Activated CD8-positive, alpha-beta memory T cell treated with anti-CD3 and anti-CD28 coated beads for 4 hours (primary cell): Measurements from ENCODE around the gene MKRN2.

Experiments used
- DNase-seq, 2 donors: peaks; one replicate each; pipeline ENCODE4 v3.0.0-alpha.2; 2020; ENCODE audit warnings: low read depth in 2 of 2

Gene MKRN2

DNA sequence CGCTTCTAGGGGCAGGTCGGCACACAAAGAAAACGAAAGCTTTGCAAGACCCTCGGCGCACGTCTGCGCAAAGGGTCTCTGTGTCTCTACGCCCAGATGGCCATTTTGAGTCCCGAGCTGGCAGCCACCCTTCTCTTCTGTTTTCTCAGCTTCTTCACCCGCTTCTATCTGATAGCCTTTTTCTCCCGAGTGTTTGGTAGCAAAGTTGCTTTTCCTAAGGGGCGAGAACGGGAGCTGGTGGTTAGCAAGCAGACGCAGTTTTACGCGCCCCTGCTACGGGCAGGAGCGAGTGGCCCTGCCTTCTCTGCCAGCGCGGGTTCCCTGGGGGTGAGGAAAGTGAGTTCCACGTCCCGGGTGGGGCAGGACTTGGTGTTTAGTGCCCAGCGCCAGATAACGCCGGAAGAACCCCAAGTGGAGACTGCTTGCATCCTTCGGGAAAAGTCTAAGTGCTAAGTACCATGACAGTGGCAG is 2.9 kb upstream of the MKRN2 start:
- DNase-seq = no peak

DNA sequence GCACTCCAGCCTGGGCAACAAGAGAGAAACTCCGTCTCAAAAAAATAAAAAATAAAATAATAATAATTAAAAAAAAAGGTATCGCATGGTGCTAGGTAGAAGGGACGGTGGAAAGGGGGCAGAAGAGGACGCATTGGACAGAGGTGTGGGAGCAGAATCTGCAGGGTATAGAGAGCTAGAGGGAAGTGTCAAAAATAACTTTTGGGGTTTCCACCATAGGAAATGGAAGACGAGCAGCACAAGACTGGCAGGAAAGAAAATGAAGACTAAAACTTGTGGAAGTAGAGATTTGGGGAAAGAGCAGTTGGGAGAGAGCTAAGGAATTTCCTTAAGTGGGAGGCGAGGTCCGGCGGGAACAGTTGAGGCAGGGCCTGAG is 585 bp upstream of the MKRN2 start:
- DNase-seq = no peak

DNA sequence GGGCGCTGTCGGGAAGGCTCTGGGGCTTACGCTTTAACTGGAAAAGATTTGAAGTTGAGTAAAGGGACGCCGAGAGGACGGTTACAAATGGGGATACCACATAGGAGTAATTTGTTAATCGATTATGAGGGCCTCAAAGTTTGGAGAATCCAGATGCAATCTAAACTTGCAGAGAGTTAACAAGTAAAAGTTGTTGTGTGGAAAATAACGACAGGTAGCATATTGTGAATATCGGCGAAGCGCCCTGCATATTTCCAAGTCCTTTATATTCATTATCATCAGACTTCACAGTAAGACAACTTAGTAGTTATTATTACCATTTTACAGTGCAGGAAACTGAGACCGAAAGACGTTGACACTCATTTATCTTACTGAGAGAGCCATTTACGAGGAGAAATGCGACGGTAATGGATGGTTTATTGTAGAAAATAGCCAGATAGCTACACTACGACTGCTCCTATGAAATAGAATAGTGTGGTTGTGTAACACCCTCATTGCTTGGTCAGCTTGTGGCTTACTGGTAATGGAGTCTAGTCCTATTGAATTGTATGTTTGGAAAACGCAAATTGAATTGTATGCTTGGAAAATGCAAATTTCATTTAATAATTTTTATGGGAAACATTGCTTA is 700 bp downstream of the MKRN2 start:
- DNase-seq = no peak

DNA sequence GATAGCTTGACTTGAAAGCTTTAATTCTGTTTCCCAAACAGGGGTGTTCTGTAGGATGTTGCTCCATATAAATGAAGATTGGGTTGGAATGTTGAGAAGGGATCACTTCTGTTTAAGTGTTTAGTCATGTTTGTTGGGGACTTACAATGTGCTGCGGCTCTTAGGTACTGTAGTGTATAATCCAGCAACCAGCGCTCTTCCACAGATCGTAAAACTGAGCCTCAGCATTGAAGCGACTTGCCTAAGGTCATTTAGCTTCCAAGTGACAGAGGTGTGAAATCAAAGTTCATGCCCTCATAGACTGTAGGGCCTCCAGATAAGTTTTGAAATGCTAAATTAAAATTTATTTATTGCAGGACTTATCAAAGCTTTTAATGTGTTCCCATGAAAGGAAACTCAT is 1.8 kb downstream of the MKRN2 start:
- no peak for DNase-seq

DNA sequence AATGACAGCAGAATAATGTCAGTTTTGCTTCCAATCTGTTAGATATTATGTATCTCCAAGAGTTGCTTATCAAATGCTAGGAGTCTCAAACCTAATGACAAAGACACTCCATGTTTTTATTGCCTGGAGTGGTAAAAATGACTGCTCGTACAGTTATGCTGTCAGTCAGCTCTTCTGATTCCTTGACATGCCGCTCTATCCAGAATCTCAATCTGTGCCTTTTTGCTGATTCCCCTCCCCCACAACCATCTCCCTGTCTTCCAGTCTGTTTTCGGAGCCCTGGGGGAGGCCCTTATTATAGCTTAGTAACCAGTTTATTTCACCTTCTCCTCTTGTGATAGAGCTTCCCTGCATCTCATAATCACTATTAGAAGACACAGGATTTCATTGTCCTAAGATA is 2.6 kb downstream of the MKRN2 start:
- DNase-seq = no peak

DNA sequence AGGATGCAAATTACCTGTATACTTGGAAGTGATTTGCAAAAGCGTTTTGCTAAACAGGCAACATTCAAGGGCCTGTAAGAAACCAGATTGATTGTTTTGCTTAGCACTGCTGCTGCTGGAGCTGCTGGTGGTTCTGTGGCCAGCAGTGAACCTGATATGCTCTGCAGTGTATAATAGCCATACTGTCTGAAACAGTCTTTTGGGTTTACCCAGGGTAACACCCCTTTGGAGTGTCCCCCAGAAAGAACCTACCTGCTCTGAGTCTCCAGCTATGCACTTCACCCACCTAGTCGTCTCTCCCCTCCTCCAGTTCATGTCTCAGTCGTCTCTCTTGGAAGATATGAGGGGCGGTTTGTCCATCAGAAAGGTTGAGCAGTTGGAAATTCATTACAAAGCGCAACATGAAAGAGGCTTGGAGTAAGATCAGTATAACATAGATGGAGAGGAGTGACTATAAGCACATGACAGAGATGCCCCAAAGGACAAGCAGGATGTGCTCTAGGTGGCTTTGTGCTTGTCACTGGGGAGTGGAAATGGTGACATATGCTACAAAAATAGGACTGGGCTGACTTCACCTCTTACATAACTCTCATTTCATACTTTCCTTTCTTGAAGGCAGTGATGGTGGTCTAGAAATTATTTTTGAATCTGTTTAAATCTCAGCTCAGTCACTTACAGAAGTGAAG is 3.8 kb downstream of the MKRN2 start:
- DNase-seq = no peak

DNA sequence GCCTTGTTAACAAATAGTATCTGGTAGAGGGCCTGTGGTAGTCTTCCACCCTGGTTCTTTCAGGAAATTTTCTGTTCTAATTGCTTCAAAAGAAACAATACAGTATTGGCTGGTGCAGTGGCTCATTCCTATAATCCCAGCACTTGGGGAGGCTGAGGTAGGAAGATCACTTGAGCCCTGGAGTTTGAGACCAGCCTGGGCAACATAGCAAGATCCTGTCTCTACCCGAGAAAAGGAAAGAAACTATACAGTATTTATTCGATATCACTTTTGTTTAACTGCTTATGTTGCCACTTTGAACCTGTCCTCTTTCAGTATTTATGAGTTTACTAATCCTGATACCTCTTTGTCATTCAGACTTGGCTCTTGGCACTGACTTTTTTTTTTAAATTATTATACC is 4.5 kb downstream of the MKRN2 start:
- no peak for DNase-seq

DNA sequence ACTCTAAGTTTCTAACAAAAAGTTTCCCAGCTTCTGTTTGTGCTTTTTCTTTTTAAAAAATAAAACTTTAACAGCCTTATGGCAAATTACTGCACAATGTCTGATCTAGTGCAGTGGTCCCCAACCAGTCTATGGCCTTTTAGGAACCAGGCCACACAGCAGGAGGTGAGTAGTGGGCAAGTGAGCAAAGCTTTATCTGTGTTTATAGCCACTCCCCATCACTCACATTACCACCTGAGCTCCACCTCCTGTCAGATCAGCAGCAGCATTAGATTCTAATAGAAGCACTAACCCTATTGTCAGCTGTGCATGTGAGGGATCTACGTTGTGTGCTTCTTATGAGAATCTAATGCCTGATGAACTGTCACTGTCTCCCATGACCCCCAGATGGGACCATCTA is 5.6 kb downstream of the MKRN2 start:
- no peak for DNase-seq

DNA sequence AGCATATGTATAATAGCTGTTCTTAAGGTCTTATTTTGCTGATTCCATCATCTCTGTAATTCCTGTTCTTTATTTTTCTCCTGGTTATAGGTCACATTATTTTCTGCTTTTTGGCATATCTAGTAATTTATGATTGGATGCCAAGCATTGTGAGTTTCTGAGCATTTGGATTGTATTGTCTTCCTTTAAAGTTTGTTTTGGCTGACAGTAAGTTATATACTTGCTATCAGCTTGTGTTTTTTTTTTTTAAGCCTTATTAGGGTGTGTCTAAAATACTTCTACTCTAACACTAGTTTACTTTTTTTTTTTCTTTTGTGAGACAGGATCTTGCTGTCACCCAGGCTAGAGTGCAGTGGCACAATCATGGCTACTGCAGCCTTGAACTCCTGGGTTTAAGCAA is 10.1 kb downstream of the MKRN2 start:
- DNase-seq = no peak

DNA sequence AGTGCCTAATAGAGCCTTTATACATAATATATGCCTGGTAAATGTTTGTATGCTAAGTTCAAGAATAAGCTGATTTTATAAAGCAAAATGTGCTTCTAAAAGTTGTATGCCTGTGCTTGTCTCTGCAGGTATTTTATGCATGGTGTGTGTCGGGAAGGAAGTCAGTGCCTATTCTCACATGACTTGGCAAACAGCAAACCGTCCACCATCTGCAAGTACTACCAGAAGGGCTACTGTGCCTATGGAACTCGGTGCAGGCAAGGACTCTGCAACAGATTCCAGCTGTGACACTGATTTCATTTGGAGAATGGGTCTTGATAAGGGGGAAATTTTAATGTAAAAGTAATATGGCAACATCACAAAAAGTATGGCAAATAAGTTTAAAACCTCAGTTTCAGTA is 11.9 kb downstream of the MKRN2 start:
- no peak for DNase-seq

DNA sequence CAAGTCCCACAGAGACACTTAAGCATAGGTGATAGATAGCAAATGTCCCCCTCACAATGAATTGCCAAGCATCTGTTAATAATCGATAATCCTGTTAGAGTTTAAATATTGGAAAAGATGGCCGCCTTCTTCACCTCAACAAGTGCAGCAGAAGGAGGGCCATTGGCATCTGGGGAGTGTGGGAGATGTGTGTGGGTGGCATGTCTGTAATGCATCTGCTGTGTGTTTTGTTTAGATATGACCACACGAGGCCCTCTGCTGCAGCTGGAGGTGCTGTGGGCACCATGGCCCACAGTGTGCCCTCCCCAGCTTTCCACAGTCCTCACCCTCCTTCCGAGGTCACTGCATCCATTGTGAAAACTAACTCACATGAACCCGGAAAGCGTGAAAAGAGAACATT is 12.9 kb downstream of the MKRN2 start:
- DNase-seq = no peak

DNA sequence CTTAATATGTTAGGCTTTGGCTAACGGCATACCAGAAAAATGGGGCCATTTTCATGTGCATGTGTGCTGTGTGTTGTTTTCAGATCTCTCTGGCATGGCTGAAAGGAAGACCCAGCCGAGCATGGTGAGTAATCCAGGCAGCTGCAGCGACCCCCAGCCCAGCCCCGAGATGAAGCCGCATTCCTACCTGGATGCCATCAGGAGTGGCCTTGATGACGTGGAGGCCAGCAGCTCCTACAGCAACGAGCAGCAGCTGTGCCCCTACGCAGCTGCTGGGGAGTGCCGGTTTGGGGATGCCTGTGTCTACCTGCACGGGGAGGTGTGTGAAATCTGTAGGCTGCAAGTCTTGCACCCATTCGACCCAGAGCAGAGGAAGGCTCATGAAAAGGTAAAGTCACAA is 15.1 kb downstream of the MKRN2 start:
- no peak for DNase-seq

DNA sequence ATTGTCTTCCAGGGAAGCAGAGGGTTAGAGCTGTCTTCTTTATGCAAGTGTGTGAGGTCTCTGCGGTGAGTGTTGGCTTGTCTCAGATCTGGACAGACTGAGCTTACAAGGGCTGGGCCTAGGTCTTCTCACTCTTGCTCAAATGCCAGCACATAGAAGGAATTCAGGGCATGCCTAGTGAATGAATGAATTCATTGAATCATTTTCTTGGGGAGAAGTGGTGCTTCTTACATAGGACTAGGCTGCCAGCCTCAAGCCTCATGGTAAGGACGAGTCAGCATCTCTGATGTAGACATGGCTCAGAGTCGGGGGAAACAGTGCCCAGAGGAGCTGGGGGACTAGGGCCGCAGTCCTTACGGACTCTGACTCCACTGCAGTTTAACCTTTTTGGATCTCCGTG is 17.2 kb downstream of the MKRN2 start:
- no peak for DNase-seq

DNA sequence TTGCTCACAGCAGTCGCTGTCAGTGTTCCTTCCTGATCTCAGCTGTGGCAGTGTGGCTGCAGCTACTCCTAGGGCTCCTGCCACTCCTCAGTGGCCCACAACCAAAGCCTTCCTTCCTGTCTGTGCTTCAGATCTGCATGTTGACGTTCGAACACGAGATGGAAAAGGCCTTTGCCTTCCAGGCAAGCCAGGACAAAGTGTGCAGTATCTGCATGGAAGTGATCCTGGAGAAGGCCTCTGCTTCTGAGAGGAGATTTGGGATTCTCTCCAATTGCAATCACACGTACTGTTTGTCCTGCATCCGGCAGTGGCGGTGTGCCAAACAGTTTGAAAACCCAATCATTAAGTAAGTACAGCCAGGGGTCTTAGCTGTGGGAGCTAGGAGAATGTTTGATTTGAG is 17.8 kb downstream of the MKRN2 start:
- no peak for DNase-seq

DNA sequence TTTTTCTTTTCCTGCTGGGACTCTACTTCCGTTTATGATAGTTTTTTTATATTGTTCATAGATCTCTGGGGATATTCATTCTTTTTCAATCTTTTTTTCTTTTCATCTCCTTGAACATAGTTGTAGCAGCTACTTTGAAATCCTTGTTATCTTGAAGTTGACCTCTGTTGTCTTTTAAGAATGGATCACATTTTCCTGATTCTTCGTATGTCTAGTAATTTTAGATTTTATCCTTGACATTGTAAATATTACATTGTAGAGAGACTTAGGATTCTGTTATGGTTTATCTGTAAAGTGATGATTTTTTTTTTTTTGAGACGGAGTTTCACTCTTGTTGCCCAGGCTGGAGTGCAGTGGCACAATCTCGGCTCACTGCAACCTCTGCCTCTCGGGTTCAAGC is 20.5 kb downstream of the MKRN2 start:
- no peak for DNase-seq

DNA sequence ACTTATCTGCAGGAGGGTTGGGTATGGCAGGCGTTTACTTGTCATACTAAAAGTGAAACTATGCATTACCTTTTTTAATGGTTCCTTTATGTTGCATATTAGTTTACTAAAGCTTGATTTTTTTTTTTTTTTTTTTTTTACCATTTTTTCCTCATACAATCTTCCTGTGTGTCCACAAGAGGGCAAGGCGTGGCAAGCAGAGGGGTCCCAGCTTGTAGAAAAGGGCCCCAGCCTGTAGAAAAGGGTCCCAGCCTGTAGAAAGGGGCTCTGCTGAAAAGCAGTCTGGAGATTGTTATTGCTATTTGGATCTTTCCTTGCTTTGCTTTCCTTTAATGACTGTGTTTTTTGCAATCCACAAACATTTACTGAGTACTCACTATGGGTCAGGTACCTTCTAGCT is 21.9 kb downstream of the MKRN2 start:
- DNase-seq = no peak

DNA sequence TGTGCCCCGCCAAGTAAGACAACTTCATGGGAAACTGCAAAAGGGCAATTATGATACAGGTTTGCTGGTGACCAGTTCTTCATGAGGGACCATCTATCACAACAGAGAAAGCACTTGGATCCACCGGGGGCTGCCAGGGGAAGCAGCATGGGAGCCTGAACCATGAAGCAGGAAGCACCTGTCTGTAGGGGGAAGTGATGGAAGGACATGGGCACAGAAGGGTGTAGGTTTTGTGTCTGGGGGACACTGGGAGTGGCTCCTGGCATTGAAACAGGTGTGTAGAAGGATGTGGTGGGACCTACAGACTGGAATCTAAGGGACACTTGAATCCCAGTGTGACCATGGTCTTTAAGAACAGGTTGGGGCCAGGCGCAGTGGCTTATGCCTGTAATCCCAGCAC is 22.6 kb downstream of the MKRN2 start:
- DNase-seq = no peak

DNA sequence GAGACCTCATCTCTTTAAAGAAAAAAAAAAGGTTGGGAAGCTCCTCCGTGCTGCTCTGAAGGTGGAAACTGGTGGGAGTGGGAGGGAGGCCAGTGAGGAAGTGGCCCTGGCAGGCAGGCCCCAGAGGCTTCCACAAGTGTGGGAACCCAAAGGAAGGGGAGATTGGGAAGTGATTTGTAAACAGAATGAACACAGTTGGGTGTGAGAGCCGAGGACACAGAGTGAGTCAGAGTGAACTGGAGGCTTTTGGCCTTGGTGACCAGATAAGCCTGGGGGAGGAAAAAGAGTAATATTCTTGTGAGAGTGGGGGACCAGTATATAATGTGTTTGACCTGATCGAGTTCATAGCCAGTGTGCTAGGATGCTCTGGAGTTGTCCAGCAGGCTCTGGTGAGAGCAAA is 23.0 kb downstream of the MKRN2 start:
- no peak for DNase-seq

DNA sequence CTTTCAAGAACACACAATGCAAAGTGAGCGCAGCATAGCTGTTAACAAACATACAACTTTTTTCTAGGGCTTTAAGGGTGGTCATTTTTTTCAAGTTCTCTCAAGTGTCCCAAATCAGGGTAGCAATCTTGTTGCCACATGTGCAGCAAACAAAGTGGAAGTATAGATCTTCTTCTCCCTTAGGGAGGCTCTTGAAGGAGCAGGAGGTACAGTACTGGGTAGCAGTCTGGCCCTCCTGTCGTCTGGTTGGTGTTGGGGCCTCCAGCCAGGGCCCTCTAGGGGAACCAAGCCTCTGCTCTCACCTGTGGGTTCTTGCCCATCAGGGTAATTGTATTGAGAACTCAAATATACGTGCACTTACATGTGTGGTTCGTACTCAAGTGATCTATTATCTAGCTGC is 25.8 kb downstream of the MKRN2 start:
- no peak for DNase-seq

DNA sequence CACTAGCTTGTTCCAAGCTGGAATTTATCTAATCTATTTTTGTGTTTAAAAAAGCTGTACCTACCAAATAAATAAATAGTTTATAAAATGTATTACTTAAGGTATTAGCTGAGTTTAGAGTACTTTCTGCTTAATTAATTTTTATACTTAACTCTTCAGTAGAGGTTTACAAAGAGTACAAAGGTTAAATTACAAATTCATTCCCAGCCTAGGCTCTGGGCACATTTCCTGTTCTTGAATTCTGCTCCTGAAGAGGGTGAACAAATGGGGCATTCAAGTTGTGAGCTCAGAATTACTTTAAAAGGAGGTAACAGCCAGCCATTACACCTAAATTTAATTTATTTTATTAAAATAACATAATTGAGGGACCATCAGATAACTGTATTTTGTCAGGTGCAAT is 26.4 kb downstream of the MKRN2 start:
- no peak for DNase-seq

DNA sequence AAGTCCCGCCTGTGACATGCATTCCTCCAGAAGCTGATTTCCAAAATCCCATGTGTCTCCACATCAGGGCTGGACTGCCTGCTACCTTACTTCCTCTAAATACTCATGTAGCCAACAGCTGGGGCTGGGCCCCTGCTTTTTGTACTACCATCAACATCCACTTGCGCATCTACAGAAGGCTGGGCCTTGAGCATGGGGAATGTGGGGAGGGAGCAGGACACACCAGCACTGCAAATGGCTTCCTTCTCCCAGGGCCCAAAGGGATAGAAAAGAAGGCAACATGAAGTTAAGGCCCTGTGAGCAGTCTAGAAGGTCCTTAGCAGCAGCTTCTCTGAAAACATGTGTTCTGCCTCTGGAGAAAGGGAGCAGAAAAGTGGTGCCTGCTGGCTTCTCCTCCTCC is 27.2 kb downstream of the MKRN2 start:
- no peak for DNase-seq

DNA sequence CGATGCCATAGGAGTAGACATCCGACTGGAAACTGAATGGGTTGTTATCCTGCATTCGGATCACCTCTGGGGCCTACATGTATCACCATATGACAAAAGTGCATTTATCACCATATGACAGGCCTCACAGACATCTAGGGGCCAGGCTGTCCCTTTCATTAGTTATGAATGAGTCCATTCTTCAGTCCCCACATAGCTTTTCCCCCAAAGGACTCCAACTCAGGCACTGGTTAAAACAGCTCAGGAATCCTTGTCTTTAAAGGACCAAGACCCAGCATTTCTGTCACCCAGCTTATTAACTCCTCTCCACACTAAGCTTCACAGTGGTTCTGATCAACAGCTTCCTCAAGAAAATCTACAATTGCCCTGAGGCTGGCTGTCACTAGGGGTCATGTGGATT is 28.3 kb downstream of the MKRN2 start:
- DNase-seq = no peak

DNA sequence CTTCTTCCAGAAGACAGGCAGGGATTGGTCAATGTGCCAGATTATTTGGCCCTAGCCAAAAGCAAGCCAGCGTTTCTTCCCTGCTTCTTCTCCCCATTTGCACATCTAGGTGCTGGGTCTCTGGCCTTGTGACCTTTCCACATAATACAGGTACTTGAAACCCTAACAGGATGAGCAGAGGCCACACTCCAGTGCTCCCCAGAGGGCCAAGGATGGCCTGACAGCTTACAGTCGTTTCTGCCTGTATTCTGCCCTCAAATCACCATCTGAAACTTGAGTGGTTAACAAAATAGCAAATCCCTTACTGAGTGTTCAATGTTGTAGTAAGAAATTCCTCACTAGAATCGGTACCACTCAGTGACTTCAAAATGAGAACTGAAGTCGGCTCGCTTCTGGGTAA is 29.1 kb downstream of the MKRN2 start:
- DNase-seq = no peak

DNA sequence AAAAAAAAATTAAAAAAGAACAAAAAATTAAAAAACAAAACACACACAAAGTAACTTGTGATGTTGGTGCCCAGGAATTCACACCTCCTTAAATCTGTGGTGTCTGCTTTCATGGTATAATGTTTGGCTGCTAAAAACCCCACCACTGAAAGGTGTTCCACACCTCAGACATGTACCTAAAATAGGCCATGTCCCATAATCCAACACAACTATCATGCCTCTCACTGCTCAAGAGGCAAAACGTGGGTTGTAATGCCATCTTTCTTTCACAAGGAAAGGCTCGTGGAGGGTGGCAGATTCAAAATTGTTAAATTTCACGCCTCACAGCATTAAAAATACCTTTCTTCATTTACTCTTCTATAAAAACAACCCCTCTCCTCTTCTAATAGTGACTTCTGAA is 29.5 kb downstream of the MKRN2 start:
- no peak for DNase-seq
